ENCODE data around the gene CTIF.

The CTIF gene

GRCh38 chr18:48833701-48834412 lies 295.0 kb downstream of the CTIF start:
- Histone ChIP-seq H3K4me3 (ENCODE audit: insufficient read depth, low read length, poor library complexity, severe bottlenecking) (no peak overlapping the region), H3K27me3 (ENCODE audit: low read length) (no peaks in the 10 kb centered on the region), H3F3A (ENCODE audit: insufficient read depth) (no peaks in the 10 kb centered on the region), H3K79me2 (ENCODE audit: insufficient read depth, low read length) (no peaks in the 10 kb centered on the region), H3K9me2 (replicated peaks; ENCODE audit: insufficient read depth, low read length) (no peaks in the 10 kb centered on the region), H3K9me3 (ENCODE audit: insufficient read depth, low read length) (no peaks in the 10 kb centered on the region), H4K20me1 (ENCODE audit: low read depth, low read length) (no peaks in the 10 kb centered on the region), H3K9ac (ENCODE audit: low read length) (peak overlapping the region; percentile 30; the same call in 1 of the 2 replicates), H3K36me3 (ENCODE audit: low read length) (no peaks in the 10 kb centered on the region), H3K27ac (ENCODE audit: low read depth, low read length) (no peak overlapping the region), H3K4me2 (ENCODE audit: low read depth, low read length, poor library complexity, severe bottlenecking) (peak overlapping the region; percentile 49), H2AFZ (ENCODE audit: low read depth, low read length, severe bottlenecking) (no peak overlapping the region)
- no peak for TF ChIP-seq EZH2phosphoT487 (conservative IDR thresholded peaks at IDR 0.05; ENCODE audit: low read length)
- TF ChIP-seq, protein P1, sequence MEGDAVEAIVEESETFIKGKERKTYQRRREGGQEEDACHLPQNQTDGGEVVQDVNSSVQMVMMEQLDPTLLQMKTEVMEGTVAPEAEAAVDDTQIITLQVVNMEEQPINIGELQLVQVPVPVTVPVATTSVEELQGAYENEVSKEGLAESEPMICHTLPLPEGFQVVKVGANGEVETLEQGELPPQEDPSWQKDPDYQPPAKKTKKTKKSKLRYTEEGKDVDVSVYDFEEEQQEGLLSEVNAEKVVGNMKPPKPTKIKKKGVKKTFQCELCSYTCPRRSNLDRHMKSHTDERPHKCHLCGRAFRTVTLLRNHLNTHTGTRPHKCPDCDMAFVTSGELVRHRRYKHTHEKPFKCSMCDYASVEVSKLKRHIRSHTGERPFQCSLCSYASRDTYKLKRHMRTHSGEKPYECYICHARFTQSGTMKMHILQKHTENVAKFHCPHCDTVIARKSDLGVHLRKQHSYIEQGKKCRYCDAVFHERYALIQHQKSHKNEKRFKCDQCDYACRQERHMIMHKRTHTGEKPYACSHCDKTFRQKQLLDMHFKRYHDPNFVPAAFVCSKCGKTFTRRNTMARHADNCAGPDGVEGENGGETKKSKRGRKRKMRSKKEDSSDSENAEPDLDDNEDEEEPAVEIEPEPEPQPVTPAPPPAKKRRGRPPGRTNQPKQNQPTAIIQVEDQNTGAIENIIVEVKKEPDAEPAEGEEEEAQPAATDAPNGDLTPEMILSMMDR (IDR thresholded peaks at IDR 0.05; ENCODE audit: insufficient read depth, low read length, poor library complexity, severe bottlenecking) = no peak

GRCh38 chr18:48834413-48835031 lies 295.7 kb downstream of the CTIF start:
- Histone ChIP-seq H3K9me3 (ENCODE audit: insufficient read depth, low read length) (no peaks in the 10 kb centered on the region), H3K36me3 (ENCODE audit: low read length) (no peaks in the 10 kb centered on the region), H4K20me1 (ENCODE audit: low read depth, low read length) (no peaks in the 10 kb centered on the region), H3K9me2 (replicated peaks; ENCODE audit: insufficient read depth, low read length) (no peaks in the 10 kb centered on the region), H3K4me3 (ENCODE audit: insufficient read depth, low read length, poor library complexity, severe bottlenecking) (no peak overlapping the region), H3K27ac (ENCODE audit: low read depth, low read length) (no peak overlapping the region), H2AFZ (ENCODE audit: low read depth, low read length, severe bottlenecking) (no peak overlapping the region), H3K4me2 (ENCODE audit: low read depth, low read length, poor library complexity, severe bottlenecking) (peak overlapping the region; percentile 49), H3K79me2 (ENCODE audit: insufficient read depth, low read length) (no peaks in the 10 kb centered on the region), H3K9ac (ENCODE audit: low read length) (no peak overlapping the region), H3F3A (ENCODE audit: insufficient read depth) (no peaks in the 10 kb centered on the region), H3K27me3 (ENCODE audit: low read length) (no peaks in the 10 kb centered on the region)
- TF ChIP-seq, protein P1 (IDR thresholded peaks at IDR 0.05; ENCODE audit: insufficient read depth, low read length, poor library complexity, severe bottlenecking) = no peak
- no peak for TF ChIP-seq EZH2phosphoT487 (conservative IDR thresholded peaks at IDR 0.05; ENCODE audit: low read length)

DNA sequence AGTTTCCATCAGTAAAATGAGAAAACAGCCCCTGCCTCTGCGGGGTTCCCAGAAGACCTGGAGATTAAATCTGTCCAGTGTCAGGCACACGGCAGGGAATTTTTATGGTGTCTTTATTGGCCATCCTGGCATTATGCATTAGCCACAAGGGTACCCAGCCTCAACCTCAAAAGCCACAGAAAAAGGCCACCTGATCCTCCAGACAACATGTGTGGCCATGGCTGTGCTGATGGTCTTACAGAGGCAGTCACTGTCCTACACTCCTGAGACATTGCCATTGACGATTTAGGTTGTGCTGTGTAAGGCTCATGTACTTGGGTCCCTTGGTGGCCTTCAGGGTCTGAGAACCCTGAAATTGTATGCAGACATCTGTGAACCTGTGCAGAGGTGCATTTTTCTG lies 296.3 kb downstream of the CTIF start:
- H3F3A ChIP-seq (ENCODE audit: insufficient read depth) = no peaks in the 10 kb centered on the region
- H3K27ac ChIP-seq (ENCODE audit: low read depth, low read length) = no peak overlapping the region

More for the DNA sequence above, 296.3 kb downstream of the CTIF start:
- H3K4me3 ChIP-seq (ENCODE audit: insufficient read depth, low read length, poor library complexity, severe bottlenecking) = no peak overlapping the region
- H2AFZ ChIP-seq (ENCODE audit: low read depth, low read length, severe bottlenecking) = no peak overlapping the region
- H3K9ac ChIP-seq (ENCODE audit: low read length) = no peak overlapping the region
- no peaks in the 10 kb centered on the region for H3K9me2 ChIP-seq (replicated peaks; ENCODE audit: insufficient read depth, low read length)
- no peaks in the 10 kb centered on the region for H3K36me3 ChIP-seq (ENCODE audit: low read length)
- TF ChIP-seq, protein P1 (IDR thresholded peaks at IDR 0.05; ENCODE audit: insufficient read depth, low read length, poor library complexity, severe bottlenecking) = no peak
- no peak for TF ChIP-seq EZH2phosphoT487 (conservative IDR thresholded peaks at IDR 0.05; ENCODE audit: low read length)
- no peak overlapping the region for H3K4me2 ChIP-seq (ENCODE audit: low read depth, low read length, poor library complexity, severe bottlenecking)
- no peaks in the 10 kb centered on the region for H3K27me3 ChIP-seq (ENCODE audit: low read length)
- no peaks in the 10 kb centered on the region for H3K9me3 ChIP-seq (ENCODE audit: insufficient read depth, low read length)
- H3K79me2 ChIP-seq (ENCODE audit: insufficient read depth, low read length) = no peaks in the 10 kb centered on the region
- H4K20me1 ChIP-seq (ENCODE audit: low read depth, low read length) = no peaks in the 10 kb centered on the region
